GM23248 (cell line): ENCODE results near the gene RPP21.

Source experiments
- EZH2 ChIP-seq: fragments of 200-600 bp; sonication (generic); IDR thresholded peaks from 2 replicates; pipeline ENCODE4 v1.6.1; 2018; ENCODE audit warnings: antibody characterized with exemption, mild to moderate bottlenecking; ENCODE audit not compliant: insufficient read depth, poor library complexity, severe bottlenecking
- EZH2phosphoT487 ChIP-seq: fragments of 200-600 bp; sonication (generic); IDR thresholded peaks from 2 replicates; pipeline ENCODE4 v1.6.1; 2018; ENCODE audit warnings: antibody characterized with exemption, moderate library complexity, mild to moderate bottlenecking, low read depth; ENCODE audit not compliant: insufficient read depth

GRCh38 chr6:30325150-30325872 is 19.6 kb upstream of the RPP21 start:
- TF ChIP-seq EZH2 = no peak
- no peak for TF ChIP-seq EZH2phosphoT487
